GM18508 (cell line): ENCODE results near the gene LRCH1.
A peak's percentile ranks its signal among the peaks of the same experiment; 100 is the strongest.

Source experiments
- ATAC-seq: cut with Tn5 transposase; IDR thresholded peaks from one replicate; pipeline ENCODE4 v1.9.1; 2021; ENCODE audit warnings: moderate number of reproducible peaks; ENCODE audit not compliant: insufficient read depth, unreplicated experiment

Gene LRCH1

DNA sequence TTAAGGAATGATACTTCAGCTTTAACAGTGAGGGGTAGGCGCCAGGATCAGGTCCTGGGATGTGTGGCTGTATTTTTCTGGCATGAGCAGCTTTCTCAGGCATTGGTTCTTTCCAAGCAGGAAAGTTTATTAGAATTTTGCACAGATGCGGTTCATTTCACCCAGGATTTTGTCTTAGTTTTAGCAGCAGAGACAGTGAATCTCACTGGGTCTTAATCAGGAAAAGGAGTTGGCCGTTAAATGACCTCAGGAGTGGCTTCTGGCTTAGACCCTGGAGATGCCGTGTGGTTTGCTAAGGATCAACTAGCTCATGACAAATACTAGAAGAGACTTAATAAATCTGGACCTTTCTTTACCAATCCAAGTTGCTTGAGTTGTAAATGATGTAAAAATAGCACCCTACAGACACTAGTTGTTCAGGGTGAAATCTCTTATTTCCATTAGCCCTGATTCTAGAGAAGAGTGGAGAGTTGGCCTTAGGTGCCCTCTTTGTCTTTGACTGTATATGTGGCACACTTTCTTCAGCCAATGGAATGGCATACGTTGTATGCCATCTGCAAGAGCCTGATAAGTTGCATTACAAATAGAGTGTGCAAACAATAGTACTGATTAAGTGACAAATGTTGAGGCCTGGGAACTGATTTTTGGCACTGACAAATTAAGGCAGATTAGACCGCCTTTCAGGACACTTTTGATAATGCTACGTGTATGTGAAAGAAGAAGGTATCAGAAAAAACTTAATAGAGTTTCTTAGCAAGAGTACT is 34.0 kb downstream of the LRCH1 start:
- ATAC-seq = no peak

DNA sequence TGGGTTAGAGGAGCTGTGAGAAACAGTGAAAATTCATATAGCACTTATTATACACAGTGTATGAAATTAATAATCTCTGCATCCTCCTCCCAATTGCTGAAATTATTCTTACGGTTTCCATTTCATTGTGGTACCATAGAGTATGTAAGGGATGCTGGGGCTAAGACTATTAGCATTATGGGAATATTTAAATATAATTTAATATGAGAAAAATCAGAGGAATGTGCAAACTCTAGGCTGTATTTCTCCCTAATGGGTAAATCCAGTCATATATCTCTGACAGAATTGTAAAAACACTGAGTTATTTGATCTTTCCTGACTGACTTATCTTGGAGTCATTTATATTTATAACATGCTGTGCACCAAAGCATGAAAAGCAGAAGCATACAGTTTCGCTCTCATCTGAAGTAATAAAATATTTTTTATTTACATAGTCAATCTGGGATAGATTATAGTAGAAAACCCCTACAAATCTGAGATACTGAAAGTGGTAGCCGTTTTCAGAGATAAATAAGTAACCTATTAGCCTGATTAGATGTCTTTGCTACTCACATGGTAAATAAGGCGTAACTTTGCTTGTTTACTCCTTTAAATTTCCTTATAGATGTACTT is 34.9 kb downstream of the LRCH1 start:
- peak; percentile 58 for ATAC-seq

DNA sequence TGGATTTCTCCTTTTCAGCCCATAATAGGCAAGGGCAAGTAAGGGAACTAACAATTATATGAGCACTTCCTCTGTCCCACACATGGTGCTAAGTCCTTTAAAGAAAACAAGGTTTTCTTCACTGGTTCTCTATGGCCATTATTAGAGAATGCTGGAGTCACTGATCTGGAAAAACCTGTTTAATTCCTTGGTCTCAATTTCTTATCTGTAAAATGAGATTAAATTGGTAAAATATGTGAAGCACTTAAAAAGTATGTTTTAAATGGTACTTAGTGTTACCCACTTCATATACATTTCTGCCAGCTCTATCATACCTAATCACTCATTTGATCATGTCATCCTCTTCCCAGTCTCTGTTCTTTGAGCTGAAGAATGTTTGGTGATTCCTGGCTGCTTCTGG is 39.4 kb downstream of the LRCH1 start:
- no peak for ATAC-seq

DNA sequence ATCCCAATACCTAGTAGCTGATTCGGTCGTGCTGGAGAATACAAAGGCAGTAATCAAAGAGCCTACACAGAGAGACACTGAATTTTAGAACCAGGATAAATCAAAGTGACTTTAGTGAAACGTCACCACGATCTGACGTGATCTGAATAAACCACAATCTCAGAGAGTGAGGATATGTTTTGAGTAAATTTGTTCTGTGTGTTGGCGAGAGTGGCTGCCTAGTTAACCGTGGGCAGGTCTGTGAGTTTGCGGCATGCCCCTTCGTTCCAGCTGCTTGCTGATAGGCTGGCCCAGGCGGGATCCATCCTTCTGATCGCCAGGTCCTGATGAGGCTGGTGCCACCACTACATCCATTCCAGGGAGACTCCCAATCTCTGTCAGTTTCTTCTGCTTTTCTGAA is 40.4 kb downstream of the LRCH1 start:
- peak; percentile 51 for ATAC-seq

DNA sequence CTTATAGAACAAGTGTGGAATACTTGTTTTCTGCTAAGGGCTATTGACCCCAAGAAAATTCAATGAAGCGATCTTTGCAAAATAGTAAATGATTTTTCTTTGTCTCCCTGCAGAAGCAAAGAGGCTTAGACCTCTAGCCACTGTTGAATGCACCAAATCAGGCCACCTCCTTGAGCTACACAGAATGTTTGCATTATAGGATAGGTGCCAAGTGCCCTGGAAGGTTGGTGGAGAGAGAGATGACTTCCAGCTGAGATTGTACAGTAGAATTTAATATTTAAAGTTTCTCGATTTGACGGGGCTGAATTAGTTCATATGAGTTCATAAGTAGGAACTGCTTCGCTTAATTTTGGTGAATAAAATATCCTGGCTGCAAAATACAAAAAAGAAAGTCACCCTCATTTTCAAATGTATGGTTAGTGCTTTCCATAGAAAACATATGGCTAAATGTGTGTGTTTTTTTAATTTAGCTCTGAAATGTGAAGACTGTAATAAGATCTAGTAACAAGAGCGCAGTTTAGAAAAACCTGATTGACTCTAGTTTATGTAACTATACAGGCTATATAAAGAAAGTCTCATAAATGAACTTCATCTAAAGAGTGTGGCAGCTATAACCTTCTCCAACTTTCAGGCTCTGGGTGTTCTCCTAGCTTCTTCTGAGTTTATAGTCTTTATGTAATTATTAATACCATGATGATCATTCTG is 41.6 kb downstream of the LRCH1 start:
- no peak for ATAC-seq

DNA sequence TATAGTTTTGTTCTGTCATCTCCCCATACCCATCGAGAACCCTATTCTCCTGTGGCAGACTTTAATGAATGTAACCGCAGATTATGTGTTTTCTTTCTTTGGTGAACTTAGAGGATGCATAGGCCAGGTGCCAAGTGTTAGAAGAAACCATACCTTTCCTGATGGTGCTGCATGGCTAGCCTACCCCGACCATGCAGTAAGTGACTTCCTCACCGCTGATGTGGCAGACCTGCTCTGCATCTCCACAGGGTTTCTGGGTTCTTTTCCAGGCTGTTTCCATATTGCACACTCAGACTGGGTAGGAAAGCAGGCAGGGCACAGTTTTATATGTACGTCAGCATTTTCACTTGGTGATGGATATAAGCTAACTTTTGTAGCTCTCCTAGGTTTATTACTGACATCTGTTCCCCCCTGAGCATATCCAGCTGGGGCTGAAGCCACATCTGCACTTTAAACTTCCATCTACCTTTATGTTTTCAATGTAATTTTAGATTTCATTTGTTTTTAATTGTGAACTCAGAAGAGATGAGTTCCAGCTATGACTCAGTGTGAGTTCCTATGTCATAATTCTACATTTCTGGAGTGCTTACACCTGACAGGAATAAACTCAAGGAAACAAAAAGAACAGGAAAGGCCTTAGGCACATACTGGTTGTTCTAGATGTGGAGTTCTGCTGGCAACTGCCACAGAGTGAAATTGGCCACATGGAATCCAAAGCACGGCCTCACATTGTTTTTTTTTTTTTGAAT is 42.3 kb downstream of the LRCH1 start:
- no peak for ATAC-seq

DNA sequence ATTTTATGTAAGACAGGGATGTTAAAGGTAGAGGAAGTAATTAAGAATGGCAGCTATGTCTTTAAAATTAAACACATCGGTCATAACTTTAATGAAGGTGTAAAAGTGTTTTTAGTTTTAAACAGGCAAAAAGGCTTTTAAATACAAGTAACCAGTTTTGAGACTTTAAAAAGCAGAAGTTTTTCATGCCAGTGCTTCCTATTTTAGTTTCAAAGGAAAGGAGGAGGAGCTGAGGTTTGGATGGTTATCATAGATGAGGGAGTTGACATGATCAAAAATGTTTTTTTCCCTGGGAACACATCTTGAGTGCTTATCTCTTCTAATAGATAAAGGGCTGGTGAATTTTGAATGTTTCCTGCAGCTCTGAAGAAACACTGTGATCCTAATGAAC is 42.9 kb downstream of the LRCH1 start:
- ATAC-seq = no peak

DNA sequence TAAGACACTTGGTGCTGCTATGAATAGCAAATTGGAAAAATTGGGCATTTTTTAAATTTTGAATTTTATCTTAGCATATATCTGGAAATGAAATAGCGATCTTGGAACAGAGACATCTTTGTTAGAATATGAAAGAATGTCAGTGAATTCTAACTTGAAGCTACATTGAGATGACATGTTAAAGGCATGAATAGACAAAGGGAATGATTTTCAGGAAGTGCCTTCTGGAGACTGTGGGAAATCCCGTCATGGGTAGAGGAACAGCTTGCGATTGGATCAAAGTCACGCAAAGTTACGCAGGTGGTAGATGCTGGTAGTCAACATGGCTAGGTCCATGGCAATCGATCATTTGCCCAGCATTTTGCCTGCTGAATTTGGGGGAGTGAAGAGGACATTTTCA is 43.5 kb downstream of the LRCH1 start:
- no peak for ATAC-seq

DNA sequence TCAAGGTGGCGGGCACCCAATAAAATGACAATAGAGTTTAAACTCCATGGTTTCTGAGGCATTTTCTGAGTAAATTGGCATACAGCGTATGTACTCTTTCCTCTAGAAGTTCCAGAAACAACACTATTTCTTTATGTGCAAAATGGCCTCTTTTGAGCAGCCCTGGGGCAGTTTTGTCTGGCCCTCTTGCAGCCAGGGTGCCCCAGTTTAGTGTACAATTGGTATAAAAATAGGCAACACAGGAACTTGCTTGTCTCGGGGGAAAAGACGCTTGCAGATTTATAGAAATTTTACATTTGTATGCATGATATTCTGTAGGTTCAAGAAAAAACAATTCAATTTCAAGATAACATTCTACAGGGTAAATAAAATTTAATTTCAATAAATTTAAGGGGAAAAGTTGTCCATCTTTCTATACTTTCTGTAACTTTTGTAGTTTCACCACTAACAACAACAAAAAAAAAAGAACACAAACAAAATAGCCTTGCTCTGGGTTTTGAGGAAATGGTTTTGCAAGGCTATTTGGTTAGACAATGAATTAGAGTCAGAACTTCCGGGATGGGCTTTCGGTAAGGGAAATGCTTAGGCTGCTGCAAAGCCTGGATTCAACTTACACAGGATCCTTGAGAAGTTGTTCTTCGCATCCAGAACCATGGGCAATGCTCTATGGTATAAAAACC is 45.3 kb downstream of the LRCH1 start:
- ATAC-seq = peak; percentile 12

DNA sequence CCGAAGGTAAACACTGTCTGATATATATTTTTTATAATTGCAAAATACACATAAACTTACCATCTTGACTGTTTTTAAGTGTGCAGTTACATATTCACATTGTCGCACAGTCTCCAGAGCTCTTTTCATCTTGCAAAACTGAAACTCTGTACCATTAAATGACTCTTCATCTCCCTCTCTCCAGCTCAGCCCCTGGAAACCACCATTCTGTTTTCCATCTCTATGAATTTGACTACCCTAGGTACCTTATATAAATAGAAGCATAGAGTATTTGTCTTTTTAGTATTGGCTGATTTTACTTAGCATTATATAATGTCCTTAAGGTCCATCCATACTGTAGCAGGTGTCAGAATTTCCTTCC is 45.8 kb downstream of the LRCH1 start:
- peak; percentile 39 for ATAC-seq

DNA sequence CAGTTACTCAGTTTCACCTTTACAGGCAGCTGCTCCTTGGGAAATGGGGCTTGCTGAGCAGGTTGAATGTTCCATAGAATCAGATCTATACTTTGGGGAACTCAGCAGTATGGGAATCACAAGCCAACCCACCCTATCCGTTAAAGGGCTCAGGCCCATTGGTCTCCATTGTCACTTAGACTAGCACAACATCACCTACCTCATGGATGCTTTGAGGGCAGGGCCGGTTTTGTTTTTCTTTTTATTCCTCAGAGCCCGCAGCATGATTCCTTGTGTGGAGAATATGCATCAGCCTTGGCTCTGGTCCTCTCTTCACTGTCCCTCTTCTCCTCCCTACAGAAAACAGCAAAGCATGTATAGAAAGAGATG is 48.0 kb downstream of the LRCH1 start:
- no peak for ATAC-seq

DNA sequence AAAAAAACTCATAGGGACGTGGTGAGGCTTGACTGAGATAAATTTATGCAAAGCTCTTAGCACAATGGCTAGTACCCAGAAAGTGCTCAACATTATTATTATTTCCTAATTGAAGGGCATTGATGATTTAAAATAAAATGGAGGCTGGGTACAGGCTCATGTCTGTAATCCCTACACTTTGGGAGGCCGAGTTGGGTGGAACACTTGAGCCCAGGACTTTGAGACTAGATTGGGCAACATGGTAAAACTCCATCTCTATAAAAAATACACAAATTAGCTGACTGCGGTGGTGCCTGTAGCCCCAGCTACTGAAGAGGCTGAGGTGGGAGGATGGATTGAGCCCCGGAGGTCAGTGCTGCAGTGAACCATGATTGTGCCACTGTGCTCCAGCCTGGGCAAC is 49.6 kb downstream of the LRCH1 start:
- ATAC-seq = no peak

DNA sequence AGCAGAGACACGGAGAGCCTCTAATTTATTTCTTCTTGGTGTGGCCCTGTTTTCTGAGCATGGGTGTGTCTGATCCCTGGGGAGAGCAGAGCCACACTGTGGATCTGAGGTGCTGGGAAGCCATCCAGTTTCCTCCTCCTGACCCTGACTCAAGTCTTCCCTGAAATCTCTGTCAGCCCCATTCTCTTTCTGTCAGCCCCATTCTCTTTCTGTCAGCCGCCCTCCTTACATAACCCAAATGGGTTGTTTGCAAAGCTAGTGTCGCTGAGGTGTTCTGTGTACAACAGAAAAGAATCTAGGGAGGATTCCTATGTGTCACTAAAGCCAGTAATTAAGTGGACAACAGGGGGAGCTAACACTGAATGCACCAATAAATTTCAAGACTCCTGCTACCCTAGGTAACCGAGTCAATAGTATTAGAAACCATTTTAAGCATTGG is 50.2 kb downstream of the LRCH1 start:
- no peak for ATAC-seq

DNA sequence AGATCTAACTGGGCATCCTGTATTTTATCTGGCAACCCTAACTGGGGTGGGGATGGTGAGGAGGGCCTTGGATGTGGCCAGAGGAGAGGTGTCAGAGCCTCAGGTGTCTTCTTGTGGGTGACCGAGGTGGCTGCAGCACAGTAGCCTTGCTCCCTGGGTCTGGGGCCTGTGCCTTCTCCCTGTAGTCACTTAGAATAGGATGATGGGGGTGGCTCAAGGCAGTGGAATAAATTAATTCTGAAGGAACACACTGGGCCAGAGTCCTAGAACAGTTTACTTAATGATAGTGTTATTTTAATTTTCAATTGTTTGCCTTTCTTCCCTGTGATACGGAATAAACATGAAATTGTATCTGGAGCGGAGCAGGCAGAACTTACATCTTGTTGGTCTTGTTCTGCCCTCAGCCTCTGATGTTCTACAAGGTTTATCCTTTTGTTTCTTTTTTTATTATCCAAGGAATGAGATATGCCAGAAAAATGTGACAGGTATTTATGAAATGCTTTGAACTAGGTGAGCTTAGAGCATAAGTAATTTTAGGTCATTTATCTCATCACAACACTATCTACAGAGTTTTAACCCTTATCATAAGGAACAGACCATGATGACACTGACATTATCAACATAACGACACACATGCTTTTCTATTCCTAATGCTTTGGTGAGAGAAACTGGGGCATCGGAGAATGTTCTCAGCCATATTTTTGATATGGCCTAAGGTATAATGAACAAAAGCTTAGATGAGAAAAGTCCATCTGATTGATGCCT is 51.4 kb downstream of the LRCH1 start:
- no peak for ATAC-seq

DNA sequence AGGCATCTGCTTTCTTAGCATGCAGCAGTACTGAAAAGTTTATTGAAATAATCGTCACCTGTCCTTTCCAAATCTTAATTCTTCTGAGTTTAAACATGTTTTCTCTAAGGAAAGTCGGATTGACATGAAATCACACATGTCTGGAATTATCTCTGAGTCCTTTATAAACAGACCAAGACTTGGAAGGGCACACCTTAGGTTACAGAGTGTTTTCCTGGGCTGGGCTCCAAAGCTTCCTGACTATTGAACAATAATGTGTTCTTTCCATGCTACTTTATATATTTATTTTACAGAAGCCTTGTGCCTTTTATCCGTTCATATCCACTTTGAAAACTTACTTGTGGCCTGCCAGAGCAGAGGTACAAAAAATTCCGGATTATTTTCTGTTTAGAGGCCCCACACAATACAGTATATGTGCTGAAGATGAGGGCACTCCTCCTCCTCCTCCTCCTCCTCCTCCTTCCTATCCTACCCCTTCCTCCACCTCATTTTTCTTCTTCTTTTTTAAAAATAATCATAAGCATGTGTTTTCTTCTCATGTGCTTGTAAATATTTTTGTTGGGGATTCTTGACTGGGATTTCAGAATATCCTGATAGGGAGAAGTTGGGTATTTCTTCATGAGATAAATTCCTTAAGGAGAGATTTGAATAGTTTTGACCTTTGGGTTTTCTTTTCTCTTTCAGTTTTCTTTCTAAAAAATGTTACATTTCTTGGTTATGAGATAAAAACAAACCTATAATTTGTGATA is 52.3 kb downstream of the LRCH1 start:
- no peak for ATAC-seq

DNA sequence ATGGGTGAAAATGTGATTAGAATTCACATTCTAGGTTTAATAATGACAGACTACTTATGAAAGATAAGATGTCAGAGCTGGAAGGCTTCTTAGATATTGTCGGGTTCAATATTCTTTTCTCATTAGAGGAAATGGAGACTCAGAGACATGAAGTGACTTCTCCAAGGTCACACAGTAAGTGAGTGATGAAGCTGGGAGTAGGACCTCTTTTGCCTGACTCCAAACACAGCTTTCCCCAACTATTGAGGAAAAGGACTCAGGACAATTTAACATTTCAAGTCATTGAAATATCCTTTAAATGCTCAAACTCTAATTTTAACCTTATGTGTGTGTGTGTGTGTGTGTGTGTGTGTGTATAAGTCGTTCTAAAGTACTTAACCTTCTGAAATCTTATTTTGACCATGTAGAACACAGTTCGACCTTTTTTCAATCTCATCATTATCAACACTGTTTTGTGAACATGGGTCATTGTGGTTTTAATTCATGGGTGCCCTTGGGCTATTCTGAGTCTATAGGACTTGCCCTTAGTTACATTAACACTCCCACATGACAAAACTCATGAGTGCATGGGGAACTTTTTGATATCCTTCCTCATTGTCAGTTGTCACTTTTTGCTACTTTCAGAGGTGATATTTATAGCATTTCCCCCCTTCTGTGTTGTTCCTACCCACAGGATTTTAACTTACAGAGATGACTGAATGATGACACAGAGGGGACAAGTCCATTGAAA is 53.0 kb downstream of the LRCH1 start:
- no peak for ATAC-seq

DNA sequence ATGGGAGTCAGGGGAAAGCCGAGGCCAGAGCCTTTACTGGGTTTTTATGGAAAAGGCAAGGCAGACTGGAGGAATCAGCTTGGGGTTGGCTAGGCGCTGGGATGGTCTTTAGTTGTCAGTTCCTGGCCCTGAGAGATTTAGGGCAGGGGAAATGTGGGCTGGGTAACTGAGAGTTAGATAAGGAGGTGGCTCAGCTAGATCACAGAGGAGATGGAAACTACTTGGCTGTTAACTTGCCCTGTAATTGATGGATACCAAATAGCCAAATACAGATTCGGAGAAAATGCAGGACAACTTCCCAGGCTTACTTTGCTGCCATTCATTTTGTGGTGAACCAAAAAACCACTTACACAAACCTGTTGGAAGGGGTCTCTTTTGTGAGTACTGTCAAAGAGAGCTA is 54.0 kb downstream of the LRCH1 start:
- ATAC-seq = no peak

DNA sequence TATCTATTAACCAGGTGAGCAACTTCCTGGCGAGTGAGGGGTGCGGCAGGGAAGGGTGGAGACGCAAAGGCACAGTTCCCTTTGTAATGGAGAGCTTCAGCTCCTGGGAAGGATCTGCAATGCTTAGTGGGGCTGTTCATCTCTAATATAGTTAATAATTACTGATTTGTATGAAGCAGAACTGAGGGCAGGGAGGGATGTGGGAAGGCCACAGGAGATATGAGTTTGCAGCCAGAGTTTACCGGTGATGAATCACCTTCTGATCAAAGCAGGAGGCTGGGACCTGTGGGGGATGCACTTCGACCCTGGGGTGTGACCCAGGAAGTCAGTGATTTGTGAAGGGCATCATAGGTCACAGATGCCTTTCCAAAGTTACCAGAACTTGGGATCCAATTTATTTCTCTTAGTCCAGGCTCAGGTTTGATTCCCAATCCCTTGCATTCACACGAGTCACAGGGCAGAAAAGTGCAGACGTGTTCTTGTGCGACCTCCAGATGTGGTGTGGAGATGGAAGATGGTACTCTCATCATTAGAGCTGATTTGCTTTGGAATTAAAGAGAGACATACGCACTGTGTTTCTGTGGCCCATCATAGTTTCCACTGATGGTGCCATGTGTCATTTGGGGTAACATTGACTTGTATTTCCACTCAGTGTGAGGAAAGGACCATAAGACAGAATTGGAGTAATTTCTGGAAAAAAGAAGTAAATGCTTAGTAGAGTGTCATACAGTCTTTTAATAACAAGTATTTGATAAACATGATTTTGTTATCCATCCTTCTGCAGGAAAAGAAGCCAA is 55.0 kb downstream of the LRCH1 start:
- ATAC-seq = peak; percentile 56
